K562 (cell line): ENCODE data around the gene LRP2BP. TPM values are rescaled to one million over a fixed set of nuclear protein-coding genes. Genes with fewer than 3 reads are reported as not detected.
A peak's percentile ranks its signal among the peaks of the same experiment; 100 is the strongest.

Source experiments
- BCL6 ChIP-seq: fragments of 250-450 bp; sonication (Bioruptor Pico); IDR thresholded peaks from 2 replicates; pipeline ENCODE4 v1.4.0; 2020
- BRCA1 ChIP-seq, 2 experiments: fragments of 450-650 bp in 1 of 2; sonication (generic) in 1 of 2; formaldehyde crosslinking in 1 of 2; IDR thresholded peaks; 2 replicates each; pipeline versions ENCODE4 v1.5.0 to v1.6.1; 2017 to 2020; ENCODE audit warnings: mild to moderate bottlenecking in 1 of 2, missing genetic modification reagents in 1 of 2
- CCNT2 ChIP-seq: IDR thresholded peaks from 2 replicates; pipeline ENCODE4 v1.6.1; 2011; ENCODE audit warnings: borderline replicate concordance, low read depth, mild to moderate bottlenecking, moderate library complexity, mixed read lengths, low read length; ENCODE audit not compliant: insufficient read length; ENCODE audit errors: extremely low read depth
- CREM ChIP-seq: IDR thresholded peaks from 2 replicates; pipeline ENCODE4 v1.6.1; 2014; ENCODE audit warnings: antibody characterized with exemption, low read depth
- FOXJ3 ChIP-seq: sonication (generic); formaldehyde crosslinking; IDR thresholded peaks from 2 replicates; pipeline ENCODE4 v1.4.0; 2020; ENCODE audit warnings: mild to moderate bottlenecking, missing genetic modification reagents
- FOXK2 ChIP-seq, 2 experiments: fragments of 450-650 bp; IDR thresholded peaks in 1 of 2; conservative IDR thresholded peaks in 1 of 2; 2 replicates each; pipeline ENCODE4 v1.6.1; 2016; ENCODE audit warnings: low read depth in 2 of 2, mild to moderate bottlenecking in 1 of 2
- FOXP1 ChIP-seq: sonication (generic); formaldehyde crosslinking; IDR thresholded peaks from 2 replicates; pipeline ENCODE4 v1.8.0; 2022; ENCODE audit warnings: mild to moderate bottlenecking, missing genetic modification reagents
- HNRNPH1 ChIP-seq: fragments of 200-400 bp; formaldehyde crosslinking; optimal IDR thresholded peaks from 2 replicates; pipeline ENCODE3; 2017; ENCODE audit warnings: low read depth, mild to moderate bottlenecking, low read length, moderate library complexity
- KLF6 ChIP-seq: fragments of 250-450 bp; sonication (Bioruptor Pico); IDR thresholded peaks from 2 replicates; pipeline ENCODE4 v1.4.0; 2020; ENCODE audit warnings: mild to moderate bottlenecking, moderate library complexity, borderline replicate concordance
- NCOR1 ChIP-seq: fragments of 450-650 bp; IDR thresholded peaks from 2 replicates; pipeline ENCODE4 v1.6.1; 2016; ENCODE audit warnings: mild to moderate bottlenecking, moderate library complexity
- NUFIP1 ChIP-seq: fragments of 450-650 bp; IDR thresholded peaks from 2 replicates; pipeline ENCODE4 v1.6.1; 2018; ENCODE audit not compliant: partially characterized antibody
- PYGO2 ChIP-seq: fragments of 450-650 bp; IDR thresholded peaks from 2 replicates; pipeline ENCODE4 v1.6.1; 2016; ENCODE audit warnings: mild to moderate bottlenecking, missing genetic modification characterization, moderate library complexity, missing compliant biosample characterization
- RBBP5 ChIP-seq: fragments of 200-600 bp; sonication (generic); IDR thresholded peaks from 2 replicates; pipeline ENCODE4 v1.6.1; 2012; ENCODE audit warnings: borderline replicate concordance, mild to moderate bottlenecking, low read length, control low read depth, inconsistent platforms; ENCODE audit not compliant: insufficient read depth, poor library complexity, severe bottlenecking
- SLC30A9 ChIP-seq: fragments of 250-450 bp; sonication (Bioruptor Pico); IDR thresholded peaks from 2 replicates; pipeline ENCODE4 v1.8.0; 2022; ENCODE audit warnings: mild to moderate bottlenecking, moderate library complexity
- SMAD1 ChIP-seq: fragments of 150-350 bp; IDR thresholded peaks from 2 replicates; pipeline ENCODE4 v1.6.1; 2014; ENCODE audit warnings: low read length, low read depth; ENCODE audit not compliant: partially characterized antibody
- ZKSCAN1 ChIP-seq: fragments of 150-350 bp; IDR thresholded peaks from 2 replicates; pipeline ENCODE4 v1.6.1; 2016; ENCODE audit warnings: low read depth, low read length
- ZNF57 ChIP-seq: fragments of 450-650 bp; formaldehyde crosslinking; IDR thresholded peaks from 2 replicates; pipeline ENCODE4 v1.4.0; 2020; ENCODE audit warnings: mild to moderate bottlenecking, moderate library complexity
- ZNF780A ChIP-seq: fragments of 250-450 bp; sonication (Bioruptor Pico); IDR thresholded peaks from 2 replicates; pipeline ENCODE4 v1.5.0; 2021; ENCODE audit warnings: mild to moderate bottlenecking
- polyA plus RNA-seq, 8 experiments: library from polyadenylated mRNA; depleted of rRNA in 4 of 8; stranded (reverse) in 5 of 8; unstranded in 3 of 8; fragments of >200 nt; fragmentation: Nextera tagmentation in 2 of 8; fragmentation: Illumina TruSeq in 1 of 8; extraction: Ambion mirVana in 2 of 8; extraction: Trizol in 1 of 8; gene quantifications; 2 replicates each; pipeline versions ENCODE4 v1.2.1 to v1.2.3, GENCODE V29; 2011 to 2014; ENCODE audit warnings: inconsistent platforms in 1 of 8, missing spikeins in 1 of 8
- total RNA-seq, 7 experiments: library from RNA; depleted of rRNA in 6 of 7; stranded (reverse); fragments of >200 nt in 6 of 7; fragmentation: Illumina TruSeq in 2 of 7; extraction: Trizol in 2 of 7; gene quantifications; 2 replicates each; pipeline versions ENCODE4 v1.2.1 to v1.2.3, GENCODE V29; 2011 to 2021; ENCODE audit warnings: low replicate concordance in 1 of 7
- TF ChIP-seq, protein P1 (sequence below): sonication (generic); formaldehyde crosslinking; IDR thresholded peaks from 2 replicates; pipeline ENCODE4 v1.8.1; 2023; ENCODE audit warnings: mild to moderate bottlenecking, missing genetic modification reagents
- TF ChIP-seq, protein P2 (sequence below): fragments of 450-650 bp; IDR thresholded peaks from 2 replicates; pipeline ENCODE4 v1.6.1; 2016; ENCODE audit warnings: borderline replicate concordance
- TF ChIP-seq, protein P3 (sequence below), 2 experiments: fragments of 450-650 bp; IDR thresholded peaks; 2 replicates each; pipeline ENCODE4 v1.6.1; 2018; ENCODE audit warnings: mild to moderate bottlenecking in 2 of 2, low read depth in 1 of 2; ENCODE audit not compliant: partially characterized antibody in 2 of 2

The LRP2BP gene
- total and polyA plus RNA-seq, 9 of the 15 experiments (the other 6 are each of a cell fraction or from before 2014, with no cell fraction given): 0.42 to 2.1 (median 0.62) TPM

DNA sequence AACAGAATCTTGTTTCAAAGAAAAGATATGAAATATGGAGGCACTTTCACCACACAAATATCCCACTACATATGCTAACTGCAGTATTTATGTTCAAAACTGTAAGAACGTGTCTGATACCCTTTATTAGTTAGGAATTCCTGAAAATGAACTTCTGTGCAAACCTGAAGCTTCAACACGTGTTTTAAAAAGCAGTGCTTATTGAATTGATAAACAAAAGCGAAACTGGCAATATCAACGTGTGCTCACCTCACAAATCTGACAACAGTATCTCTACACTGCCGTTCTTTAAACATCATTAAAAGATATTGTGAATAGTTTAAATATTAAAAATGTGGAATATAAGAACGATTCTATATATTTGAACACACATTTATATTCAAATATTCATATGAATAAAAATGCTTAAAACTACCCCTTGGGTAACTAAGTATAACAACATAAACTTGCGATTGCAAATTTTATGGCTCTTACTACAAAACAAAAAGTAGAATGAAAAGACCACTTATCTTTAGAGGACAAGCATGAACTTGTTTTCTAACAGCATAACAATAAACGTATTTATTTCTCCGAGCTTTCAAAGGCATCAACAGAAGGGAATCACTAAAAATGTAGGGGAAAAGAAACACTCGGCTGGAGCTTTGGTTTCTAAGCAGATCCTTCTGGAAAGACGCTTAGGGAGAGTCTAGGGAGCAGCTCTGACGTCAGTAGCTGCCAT, at the start of gene LRP2BP (continued):
- TF ChIP-seq, protein P1, sequence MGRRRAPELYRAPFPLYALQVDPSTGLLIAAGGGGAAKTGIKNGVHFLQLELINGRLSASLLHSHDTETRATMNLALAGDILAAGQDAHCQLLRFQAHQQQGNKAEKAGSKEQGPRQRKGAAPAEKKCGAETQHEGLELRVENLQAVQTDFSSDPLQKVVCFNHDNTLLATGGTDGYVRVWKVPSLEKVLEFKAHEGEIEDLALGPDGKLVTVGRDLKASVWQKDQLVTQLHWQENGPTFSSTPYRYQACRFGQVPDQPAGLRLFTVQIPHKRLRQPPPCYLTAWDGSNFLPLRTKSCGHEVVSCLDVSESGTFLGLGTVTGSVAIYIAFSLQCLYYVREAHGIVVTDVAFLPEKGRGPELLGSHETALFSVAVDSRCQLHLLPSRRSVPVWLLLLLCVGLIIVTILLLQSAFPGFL: no peak
- TF ChIP-seq RBBP5: no peak
- TF ChIP-seq SMAD1: no peak
- no peak for TF ChIP-seq FOXP1 (CRISPR knock-in tag)
- no peak for TF ChIP-seq NCOR1
- TF ChIP-seq, protein P2, sequence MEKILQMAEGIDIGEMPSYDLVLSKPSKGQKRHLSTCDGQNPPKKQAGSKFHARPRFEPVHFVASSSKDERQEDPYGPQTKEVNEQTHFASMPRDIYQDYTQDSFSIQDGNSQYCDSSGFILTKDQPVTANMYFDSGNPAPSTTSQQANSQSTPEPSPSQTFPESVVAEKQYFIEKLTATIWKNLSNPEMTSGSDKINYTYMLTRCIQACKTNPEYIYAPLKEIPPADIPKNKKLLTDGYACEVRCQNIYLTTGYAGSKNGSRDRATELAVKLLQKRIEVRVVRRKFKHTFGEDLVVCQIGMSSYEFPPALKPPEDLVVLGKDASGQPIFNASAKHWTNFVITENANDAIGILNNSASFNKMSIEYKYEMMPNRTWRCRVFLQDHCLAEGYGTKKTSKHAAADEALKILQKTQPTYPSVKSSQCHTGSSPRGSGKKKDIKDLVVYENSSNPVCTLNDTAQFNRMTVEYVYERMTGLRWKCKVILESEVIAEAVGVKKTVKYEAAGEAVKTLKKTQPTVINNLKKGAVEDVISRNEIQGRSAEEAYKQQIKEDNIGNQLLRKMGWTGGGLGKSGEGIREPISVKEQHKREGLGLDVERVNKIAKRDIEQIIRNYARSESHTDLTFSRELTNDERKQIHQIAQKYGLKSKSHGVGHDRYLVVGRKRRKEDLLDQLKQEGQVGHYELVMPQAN: peak; percentile 67; the same call in 1 of the 2 replicates
- no peak for TF ChIP-seq FOXJ3 (CRISPR knock-in tag)
- no peak for TF ChIP-seq HNRNPH1
- TF ChIP-seq, protein P3, sequence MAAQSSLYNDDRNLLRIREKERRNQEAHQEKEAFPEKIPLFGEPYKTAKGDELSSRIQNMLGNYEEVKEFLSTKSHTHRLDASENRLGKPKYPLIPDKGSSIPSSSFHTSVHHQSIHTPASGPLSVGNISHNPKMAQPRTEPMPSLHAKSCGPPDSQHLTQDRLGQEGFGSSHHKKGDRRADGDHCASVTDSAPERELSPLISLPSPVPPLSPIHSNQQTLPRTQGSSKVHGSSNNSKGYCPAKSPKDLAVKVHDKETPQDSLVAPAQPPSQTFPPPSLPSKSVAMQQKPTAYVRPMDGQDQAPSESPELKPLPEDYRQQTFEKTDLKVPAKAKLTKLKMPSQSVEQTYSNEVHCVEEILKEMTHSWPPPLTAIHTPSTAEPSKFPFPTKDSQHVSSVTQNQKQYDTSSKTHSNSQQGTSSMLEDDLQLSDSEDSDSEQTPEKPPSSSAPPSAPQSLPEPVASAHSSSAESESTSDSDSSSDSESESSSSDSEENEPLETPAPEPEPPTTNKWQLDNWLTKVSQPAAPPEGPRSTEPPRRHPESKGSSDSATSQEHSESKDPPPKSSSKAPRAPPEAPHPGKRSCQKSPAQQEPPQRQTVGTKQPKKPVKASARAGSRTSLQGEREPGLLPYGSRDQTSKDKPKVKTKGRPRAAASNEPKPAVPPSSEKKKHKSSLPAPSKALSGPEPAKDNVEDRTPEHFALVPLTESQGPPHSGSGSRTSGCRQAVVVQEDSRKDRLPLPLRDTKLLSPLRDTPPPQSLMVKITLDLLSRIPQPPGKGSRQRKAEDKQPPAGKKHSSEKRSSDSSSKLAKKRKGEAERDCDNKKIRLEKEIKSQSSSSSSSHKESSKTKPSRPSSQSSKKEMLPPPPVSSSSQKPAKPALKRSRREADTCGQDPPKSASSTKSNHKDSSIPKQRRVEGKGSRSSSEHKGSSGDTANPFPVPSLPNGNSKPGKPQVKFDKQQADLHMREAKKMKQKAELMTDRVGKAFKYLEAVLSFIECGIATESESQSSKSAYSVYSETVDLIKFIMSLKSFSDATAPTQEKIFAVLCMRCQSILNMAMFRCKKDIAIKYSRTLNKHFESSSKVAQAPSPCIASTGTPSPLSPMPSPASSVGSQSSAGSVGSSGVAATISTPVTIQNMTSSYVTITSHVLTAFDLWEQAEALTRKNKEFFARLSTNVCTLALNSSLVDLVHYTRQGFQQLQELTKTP (IDR thresholded peaks at IDR 0.05; ENCODE audit: low read depth in 1 of 2, partially characterized antibody in 2 of 2): no peak
- TF ChIP-seq SLC30A9: no peak
- TF ChIP-seq BCL6: no peak
- TF ChIP-seq ZNF780A (CRISPR knock-in tag): no peak
- TF ChIP-seq PYGO2 (tag): no peak
- TF ChIP-seq CREM: no peak
- no peak for TF ChIP-seq NUFIP1
- TF ChIP-seq CCNT2: no peak
- no peak for TF ChIP-seq ZKSCAN1
- TF ChIP-seq ZNF57: no peak
- no peak for TF ChIP-seq FOXK2 (conservative IDR thresholded peaks at IDR 0.05 in 1 of 2, IDR thresholded peaks at IDR 0.05 in 1 of 2; ENCODE audit: low read depth in 2 of 2)
- no peak for TF ChIP-seq KLF6 (CRISPR knock-in tag)
- no peak for TF ChIP-seq BRCA1 (IDR thresholded peaks at IDR 0.05)
- TF ChIP-seq BRCA1 (CRISPR knock-in tag; IDR thresholded peaks at IDR 0.05): no peak
